Tibial nerve (tissue), 4 donors: ENCODE measurements around the gene CCM2L. TPM values are rescaled to one million over a fixed set of nuclear protein-coding genes. Genes with fewer than 3 reads are reported as not detected.

Experiments
- DNase-seq, 2 donors: peaks; one replicate each; pipeline ENCODE4 v3.0.0-alpha.2; 2019; ENCODE audit warnings: low spot score in 2 of 2
- H3K27ac ChIP-seq, 4 donors: fragments of 200-600 bp; sonication (generic) in 3 of 4; one replicate each; pipeline ENCODE4 v1.5.1; 2017 to 2019; ENCODE audit warnings: mild to moderate bottlenecking in 1 of 4
- H3K27me3 ChIP-seq, 2 donors: fragments of 200-600 bp; sonication (generic) in 1 of 2; one replicate each; pipeline versions ENCODE4 v1.5.1 to v1.6.0; 2017 to 2019
- H3K36me3 ChIP-seq, 3 donors: fragments of 200-600 bp; sonication (generic); one replicate each; pipeline ENCODE4 v1.5.1; 2018 to 2019
- H3K4me1 ChIP-seq, 4 donors: fragments of 200-600 bp; sonication (generic) in 3 of 4; one replicate each; pipeline ENCODE4 v1.5.1; 2017 to 2019
- H3K4me3 ChIP-seq, 4 donors: fragments of 200-600 bp; sonication (generic) in 3 of 4; one replicate each; pipeline ENCODE4 v1.5.1; 2017 to 2019; ENCODE audit warnings: mild to moderate bottlenecking in 1 of 4, moderate library complexity in 1 of 4
- H3K9me3 ChIP-seq, 4 donors: fragments of 200-600 bp; sonication (generic) in 3 of 4; one replicate each; pipeline ENCODE4 v1.5.1; 2017 to 2019
- EP300 ChIP-seq, 2 donors: sonication (generic); formaldehyde crosslinking; IDR thresholded peaks; one replicate each; pipeline ENCODE4 v1.6.1; 2017; ENCODE audit warnings: antibody characterized with exemption in 2 of 2, mild to moderate bottlenecking in 1 of 2
- POLR2A ChIP-seq, 2 donors: fragments of 450-650 bp; IDR thresholded peaks; one replicate each; pipeline ENCODE4 v1.6.1; 2017; ENCODE audit warnings: antibody characterized with exemption in 2 of 2, mild to moderate bottlenecking in 2 of 2, moderate library complexity in 2 of 2
- WGBS, 2 donors: methylation state at CpG; one replicate each; pipeline ENCODE4 v1.1.5; 2018; 5-methylcytosine and 5-hydroxymethylcytosine counted together
- total RNA-seq, 4 donors: library from RNA; depleted of rRNA; stranded (reverse); fragments of >200 nt; gene quantifications; one replicate each; pipeline ENCODE4 v1.1.0, GENCODE V29; 2016
- TF ChIP-seq, protein P1 (sequence below), 5 experiments: fragments of 200-600 bp in 3 of 5; fragments of 450-650 bp in 2 of 5; sonication (generic) in 3 of 5; IDR thresholded peaks; one replicate each; pipeline ENCODE4 v1.5.1; 2016 to 2019; ENCODE audit warnings: antibody characterized with exemption in 5 of 5, mild to moderate bottlenecking in 3 of 5, moderate library complexity in 2 of 5

The CCM2L gene
- total RNA-seq, 4 donors from 2014 or later = 5.4 to 14.2 (median 13.6) TPM

DNA sequence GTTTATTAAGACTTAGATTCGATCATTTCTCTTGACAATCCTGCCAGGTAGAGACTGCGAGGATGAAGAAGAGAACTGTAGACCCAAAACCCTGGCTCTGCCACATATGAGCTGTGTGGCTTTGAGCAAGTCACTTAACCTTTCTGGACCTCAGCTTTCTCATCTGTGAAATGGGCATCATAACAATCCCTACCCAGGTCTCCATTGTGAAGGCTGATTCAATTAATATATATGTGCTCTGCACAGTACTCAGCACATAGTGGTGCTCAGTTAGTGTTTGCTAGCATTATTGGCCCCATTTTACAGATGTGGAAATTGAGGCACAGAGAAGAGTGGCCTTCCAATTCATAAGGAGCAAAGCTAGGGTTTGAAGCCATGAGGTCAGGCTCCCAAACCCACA lies 34.4 kb upstream of the CCM2L start:
- H3K27me3 ChIP-seq = peaks cover 0 to 15% of the 10 kb centered on the region in 2 donors
- no peak for DNase-seq
- no peaks in the 10 kb centered on the region for H3K36me3 ChIP-seq
- H3K4me1 ChIP-seq = peaks cover 0 to 5% (median 0%) of the 10 kb centered on the region in 4 donors
- H3K9me3 ChIP-seq = no peaks in the 10 kb centered on the region
- TF ChIP-seq, protein P1, sequence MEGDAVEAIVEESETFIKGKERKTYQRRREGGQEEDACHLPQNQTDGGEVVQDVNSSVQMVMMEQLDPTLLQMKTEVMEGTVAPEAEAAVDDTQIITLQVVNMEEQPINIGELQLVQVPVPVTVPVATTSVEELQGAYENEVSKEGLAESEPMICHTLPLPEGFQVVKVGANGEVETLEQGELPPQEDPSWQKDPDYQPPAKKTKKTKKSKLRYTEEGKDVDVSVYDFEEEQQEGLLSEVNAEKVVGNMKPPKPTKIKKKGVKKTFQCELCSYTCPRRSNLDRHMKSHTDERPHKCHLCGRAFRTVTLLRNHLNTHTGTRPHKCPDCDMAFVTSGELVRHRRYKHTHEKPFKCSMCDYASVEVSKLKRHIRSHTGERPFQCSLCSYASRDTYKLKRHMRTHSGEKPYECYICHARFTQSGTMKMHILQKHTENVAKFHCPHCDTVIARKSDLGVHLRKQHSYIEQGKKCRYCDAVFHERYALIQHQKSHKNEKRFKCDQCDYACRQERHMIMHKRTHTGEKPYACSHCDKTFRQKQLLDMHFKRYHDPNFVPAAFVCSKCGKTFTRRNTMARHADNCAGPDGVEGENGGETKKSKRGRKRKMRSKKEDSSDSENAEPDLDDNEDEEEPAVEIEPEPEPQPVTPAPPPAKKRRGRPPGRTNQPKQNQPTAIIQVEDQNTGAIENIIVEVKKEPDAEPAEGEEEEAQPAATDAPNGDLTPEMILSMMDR (IDR thresholded peaks at IDR 0.05) = no peak
- no peak for TF ChIP-seq EP300 (IDR thresholded peaks at IDR 0.05)
- no peak for TF ChIP-seq POLR2A (IDR thresholded peaks at IDR 0.05)
- no peak overlapping the region for H3K27ac ChIP-seq
- 81 to 85% methylated on average over 2 of the region's 2 CpGs for WGBS, 2 donors
- no peak overlapping the region for H3K4me3 ChIP-seq

DNA sequence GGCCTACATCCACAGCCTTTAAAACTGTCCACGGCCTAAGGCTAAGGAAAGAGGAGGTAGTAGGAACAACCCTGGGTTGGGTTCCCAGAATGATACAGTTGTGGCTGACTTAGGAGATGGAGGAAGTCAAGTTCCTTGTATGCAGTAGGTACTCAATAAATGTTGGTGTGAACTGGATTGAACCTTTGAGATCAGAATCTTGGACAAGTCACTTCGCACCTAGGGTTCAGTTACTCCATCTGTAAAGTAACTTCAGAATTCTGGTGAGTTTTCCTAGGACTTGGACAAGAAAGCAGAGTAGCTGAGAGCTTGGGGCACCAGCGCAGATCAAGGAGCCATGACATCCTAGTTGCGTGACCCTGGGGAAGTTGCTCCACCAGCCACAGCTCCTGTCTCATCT lies 33.2 kb upstream of the CCM2L start:
- WGBS, 2 donors = 84 to 90% methylated on average over 4 of the region's 4 CpGs
- TF ChIP-seq, protein P1 (IDR thresholded peaks at IDR 0.05) = no peak
- TF ChIP-seq POLR2A (IDR thresholded peaks at IDR 0.05) = no peak
- TF ChIP-seq EP300 (IDR thresholded peaks at IDR 0.05) = no peak
- no peak for DNase-seq
- Histone ChIP-seq H3K9me3 (no peaks in the 10 kb centered on the region), H3K4me1 (peaks cover 0 to 5% (median 0%) of the 10 kb centered on the region in 4 donors), H3K36me3 (no peaks in the 10 kb centered on the region), H3K27me3 (peaks cover 0 to 11% of the 10 kb centered on the region in 2 donors), H3K4me3 (no peak overlapping the region), H3K27ac (no peak overlapping the region)

DNA sequence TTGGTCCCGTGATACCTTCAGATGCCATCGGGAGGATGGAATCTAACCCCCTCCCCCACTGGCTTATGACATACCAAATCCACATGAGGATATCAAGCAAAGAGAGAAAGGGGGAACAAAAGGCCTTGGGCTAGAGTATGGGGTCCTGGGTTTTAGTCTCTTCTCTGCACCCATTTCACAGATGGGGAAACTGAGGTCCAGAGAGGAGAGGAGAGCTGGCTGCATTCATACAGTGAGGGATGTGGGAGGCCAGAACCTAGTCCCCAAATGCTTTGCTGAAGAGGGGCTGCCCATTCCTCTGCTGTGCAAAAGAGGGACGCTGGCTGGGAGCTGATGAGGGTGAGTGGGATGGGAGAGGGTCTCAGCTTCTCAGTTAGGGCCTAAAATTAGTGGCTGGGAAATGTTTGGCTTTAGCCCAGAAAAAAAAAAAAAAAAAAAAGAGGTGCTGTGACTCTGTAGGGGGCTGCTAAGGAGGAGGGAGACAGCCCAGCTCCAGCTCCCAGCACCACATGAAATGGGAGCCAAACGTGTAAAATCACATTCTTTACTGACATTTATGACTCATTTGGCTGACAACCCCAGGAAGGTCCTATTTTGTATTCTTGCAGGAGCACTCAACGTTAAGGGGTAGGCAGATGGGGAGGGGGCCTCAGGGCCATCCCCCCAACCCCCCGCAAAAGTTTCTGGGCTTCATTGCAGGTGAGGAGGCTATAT lies 30.4 kb upstream of the CCM2L start:
- TF ChIP-seq, protein P1 (IDR thresholded peaks at IDR 0.05) = no peak
- no peak for TF ChIP-seq EP300 (IDR thresholded peaks at IDR 0.05)
- TF ChIP-seq POLR2A (IDR thresholded peaks at IDR 0.05) = no peak
- H3K4me3 ChIP-seq = no peak overlapping the region
- H3K9me3 ChIP-seq = no peaks in the 10 kb centered on the region
- H3K27ac ChIP-seq = no peak overlapping the region
- WGBS, 2 donors = 52 to 56% methylated on average over 6 of the region's 6 CpGs
- no peaks in the 10 kb centered on the region for H3K36me3 ChIP-seq
- H3K27me3 ChIP-seq = peaks cover 0 to 7% of the 10 kb centered on the region in 2 donors
- no peak for DNase-seq
- peaks cover 0 to 4% (median 0%) of the 10 kb centered on the region in 4 donors for H3K4me1 ChIP-seq

DNA sequence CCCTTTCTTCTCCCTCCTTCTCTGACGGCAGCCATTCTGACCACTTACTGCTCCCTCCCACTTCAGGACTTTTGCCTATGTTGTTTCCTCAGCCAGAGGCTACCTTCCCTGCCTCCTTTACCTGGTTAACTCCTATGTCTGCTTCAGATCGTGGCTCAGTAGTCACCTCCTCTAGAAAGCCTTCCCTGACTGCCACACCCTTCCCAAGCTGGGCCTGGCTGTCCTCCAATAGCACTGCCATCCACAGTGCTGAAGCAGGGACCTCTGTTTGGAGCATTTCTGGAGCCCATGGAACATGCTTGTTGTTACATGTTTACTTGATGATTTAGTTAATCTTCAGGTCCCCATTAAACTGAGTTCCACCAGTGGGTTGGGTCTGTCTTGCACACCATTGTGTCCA lies 28.5 kb upstream of the CCM2L start:
- no peaks in the 10 kb centered on the region for H3K36me3 ChIP-seq
- 74 to 88% methylated on average over 2 of the region's 2 CpGs for WGBS, 2 donors
- no peak overlapping the region for H3K27ac ChIP-seq
- TF ChIP-seq, protein P1 (IDR thresholded peaks at IDR 0.05) = no peak
- TF ChIP-seq EP300 (IDR thresholded peaks at IDR 0.05) (no peak), POLR2A (IDR thresholded peaks at IDR 0.05) (no peak)
- no peak overlapping the region for H3K4me3 ChIP-seq
- DNase-seq = no peak
- no peaks in the 10 kb centered on the region for H3K9me3 ChIP-seq
- peaks cover 0 to 7% of the 10 kb centered on the region in 2 donors for H3K27me3 ChIP-seq
- H3K4me1 ChIP-seq = no peaks in the 10 kb centered on the region

DNA sequence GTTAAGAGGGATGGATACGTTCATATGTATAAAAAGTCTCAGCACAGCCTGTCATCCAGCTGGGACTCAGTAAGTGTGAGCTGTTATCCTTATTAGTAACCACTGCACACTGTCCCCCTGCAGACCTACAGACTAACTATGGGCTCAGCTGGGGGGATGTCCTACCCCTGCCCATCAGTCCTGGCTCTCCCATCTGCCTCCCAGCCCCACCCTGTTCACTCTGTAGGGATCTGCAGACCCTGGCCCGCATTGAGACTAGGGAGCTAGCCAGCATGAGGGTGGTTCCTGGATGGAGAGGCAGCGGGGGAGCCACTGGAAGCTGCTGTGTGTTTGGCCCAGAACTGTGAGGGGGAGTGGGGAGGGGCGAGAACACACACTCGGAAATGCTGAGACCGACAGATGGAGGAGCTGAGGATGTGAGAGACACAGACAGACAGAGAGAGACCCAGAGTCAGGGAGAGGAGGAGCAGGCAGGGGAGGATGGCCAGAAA lies 25.2 kb upstream of the CCM2L start:
- no peak for DNase-seq
- H3K36me3 ChIP-seq = no peaks in the 10 kb centered on the region
- no peak overlapping the region for H3K27ac ChIP-seq
- H3K4me3 ChIP-seq = no peak overlapping the region
- WGBS, 2 donors = 21 to 28% methylated on average over 6 of the region's 6 CpGs
- H3K4me1 ChIP-seq = no peaks in the 10 kb centered on the region
- H3K27me3 ChIP-seq = peaks cover 0 to 7% of the 10 kb centered on the region in 2 donors
- no peaks in the 10 kb centered on the region for H3K9me3 ChIP-seq
- no peak for TF ChIP-seq EP300 (IDR thresholded peaks at IDR 0.05)
- TF ChIP-seq POLR2A (IDR thresholded peaks at IDR 0.05) = no peak
- TF ChIP-seq, protein P1 (IDR thresholded peaks at IDR 0.05) = no peak
